ENCODE data around the gene SLC2A10. TPM values are rescaled to one million over a fixed set of nuclear protein-coding genes. Genes with fewer than 3 reads are reported as not detected.

SLC2A10 gene
- total RNA-seq, 1 donor from 2014 or later, result 25.9 TPM

GRCh38 chr20:46682063-46682821, 27.2 kb upstream of the SLC2A10 start:
- DNase-seq (ENCODE audit: low spot score), result no peak

GRCh38 chr20:46683011-46683667, 26.3 kb upstream of the SLC2A10 start:
- no peak for DNase-seq (ENCODE audit: low spot score)

DNA sequence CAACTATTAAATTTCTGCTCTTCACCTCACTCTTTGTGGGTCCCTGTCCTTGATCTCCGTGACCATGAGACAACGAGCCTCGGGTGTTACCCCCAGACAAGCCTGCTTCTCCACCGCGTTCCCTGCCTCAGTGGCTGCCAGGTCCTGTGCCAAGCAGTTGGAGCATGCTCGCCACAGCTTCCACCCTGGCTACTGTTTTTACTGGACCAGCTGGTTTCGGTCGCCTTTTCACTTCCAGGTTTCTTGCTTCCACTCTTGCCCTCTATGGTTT, 25.8 kb upstream of the SLC2A10 start:
- no peak for DNase-seq (ENCODE audit: low spot score)

DNA sequence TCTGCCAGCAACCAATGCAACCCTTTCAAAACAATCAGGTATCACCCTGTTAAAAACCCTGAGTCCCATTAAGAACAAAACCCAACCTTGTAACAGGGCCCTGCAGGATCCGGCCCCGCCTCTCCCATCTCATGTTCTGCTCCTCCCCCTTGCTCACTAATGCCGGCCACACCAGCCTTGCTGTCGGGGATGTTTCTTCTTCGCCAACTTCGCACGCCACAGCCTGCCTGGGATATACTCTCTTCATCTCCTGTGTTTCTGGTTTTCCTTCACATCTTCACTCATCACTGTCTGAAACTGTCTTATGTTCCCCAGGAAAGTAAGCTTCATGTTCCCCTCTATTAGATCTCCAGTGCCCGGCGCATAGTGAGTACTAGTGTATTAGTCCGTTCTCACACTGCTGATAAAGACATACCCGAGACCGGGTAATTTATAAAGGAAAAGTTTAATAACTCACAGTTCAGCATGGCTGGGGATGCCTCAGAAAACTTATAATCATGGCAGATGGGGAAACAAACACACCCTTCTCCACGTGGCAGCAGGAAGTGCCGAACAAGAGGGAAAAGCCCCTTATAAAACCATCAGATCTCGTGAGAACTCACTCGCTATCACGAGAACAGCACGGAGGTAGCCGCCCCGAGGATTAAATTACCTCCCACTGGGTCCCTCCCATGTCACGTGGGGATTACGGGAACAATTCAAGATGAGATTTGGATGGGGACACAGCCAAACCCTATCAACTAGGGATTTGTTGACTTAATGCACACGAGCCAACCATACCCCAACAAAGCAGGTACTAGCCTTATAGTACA, 25.3 kb upstream of the SLC2A10 start:
- DNase-seq (ENCODE audit: low spot score), result peak; percentile 68

GRCh38 chr20:46688151-46689081, 21.0 kb upstream of the SLC2A10 start:
- DNase-seq (ENCODE audit: low spot score), result no peak

DNA sequence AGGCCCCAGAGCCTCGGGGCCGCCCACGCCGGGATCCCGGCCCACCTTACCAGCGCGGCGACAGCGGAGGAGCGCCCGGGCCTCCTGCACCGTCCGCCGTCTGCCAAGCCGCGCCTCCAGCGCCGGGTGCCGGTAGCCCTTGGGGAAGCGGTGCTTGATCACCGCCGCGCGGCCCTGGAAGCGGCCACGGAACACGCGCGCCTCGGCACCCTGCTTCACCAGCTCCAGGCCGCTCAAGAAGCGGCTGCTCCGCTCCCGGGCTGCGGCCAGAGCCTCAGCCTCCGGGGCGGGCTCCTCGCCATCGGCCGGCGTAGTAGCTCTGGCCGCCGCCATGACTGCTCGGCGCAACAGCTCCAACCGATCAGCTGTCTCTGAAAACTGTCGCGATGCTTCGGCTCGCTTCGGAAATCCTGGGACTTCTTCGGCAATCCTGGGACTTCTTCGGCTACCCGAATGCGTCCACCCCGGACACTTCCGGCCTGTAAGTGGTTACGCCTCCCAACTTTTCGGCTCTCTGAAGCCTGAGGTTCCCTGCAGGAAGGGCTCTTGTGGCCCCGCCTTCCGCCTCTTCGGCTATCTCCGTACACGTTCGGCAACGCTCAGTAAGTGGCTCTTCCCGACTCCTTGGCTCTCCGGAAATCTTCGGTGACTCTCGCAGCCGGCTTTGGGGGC, 20.2 kb upstream of the SLC2A10 start, which contains the start of gene TP53RK:
TSS of gene TP53RK (minus strand) at position 363 of the 672 bp plus-strand sequence. CDS start at position 333, 30 bp downstream.
- peak; percentile 99 for DNase-seq (ENCODE audit: low spot score)

DNA sequence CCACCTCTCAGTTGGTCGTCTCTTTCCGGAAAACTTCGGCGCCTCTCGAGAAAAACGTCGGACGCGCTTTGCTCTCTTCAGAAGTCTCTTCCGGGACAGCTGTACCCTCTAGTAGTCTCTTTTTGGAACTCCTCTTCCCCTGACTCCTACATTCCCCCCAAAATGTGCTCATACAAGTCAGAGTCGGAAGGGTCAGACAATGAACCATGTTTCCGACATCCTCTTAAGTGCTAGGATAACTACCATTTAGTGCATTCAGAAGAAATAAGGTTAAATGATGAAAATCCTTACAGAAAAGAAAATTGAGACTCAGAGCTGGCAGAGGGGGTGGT, 19.7 kb upstream of the SLC2A10 start:
- no peak for DNase-seq (ENCODE audit: low spot score)

DNA sequence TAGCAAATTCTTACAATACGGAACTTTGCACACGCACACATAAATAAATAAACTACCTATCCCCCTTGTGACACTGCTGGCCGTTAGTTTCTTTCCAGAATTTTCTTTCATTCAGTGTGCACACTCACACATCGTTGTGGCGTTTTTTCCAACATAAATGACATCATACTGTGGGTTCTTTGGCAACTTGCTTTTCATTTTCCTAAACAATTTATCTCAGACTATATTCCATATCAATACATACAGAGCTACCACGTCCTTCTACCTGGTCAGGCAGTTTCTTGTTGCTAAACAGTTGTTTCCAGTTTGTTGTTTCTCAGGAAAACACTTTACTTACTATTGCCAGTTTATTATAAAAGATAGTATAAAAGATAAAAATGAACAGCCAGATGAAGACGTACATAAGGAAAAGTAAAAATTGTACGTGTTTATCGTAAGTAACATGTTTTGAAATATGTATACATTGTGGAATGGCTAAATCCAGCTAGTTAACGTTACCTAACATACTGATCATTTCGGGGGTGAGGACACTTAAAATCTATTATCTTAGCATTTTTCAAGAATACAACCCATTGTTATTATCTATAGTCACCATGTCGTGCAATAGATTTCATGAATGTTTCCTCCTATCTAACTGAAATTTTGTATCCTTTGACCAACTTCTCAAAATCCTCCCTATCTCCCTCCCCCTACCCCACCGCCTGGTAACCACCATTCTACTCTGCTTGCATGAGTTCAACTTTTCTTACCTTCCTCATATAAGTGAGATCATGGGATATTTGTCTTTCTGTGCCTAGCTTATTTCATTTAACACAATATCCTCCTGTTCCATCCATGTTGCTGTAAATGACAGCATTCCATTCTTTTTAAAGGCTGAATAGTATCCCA, 19.0 kb upstream of the SLC2A10 start:
- DNase-seq (ENCODE audit: low spot score), result no peak

DNA sequence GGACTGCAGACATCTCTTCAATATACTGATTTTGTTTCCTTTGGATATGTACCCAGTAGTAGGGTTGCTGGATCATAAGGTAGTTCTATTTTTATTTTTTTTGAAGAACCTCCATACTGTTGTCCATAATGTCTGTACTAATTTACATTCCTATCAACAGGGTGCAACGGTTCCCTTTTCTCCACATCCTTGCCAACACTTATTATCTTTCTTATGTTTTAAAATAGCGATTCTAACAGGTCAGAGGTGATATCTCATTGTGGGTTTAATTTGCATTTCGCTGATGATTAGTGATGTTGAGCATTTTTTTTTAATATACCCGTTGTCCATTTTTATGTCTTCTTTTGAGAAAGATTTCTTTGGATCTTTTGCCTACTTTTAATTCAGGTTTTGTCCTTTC, 18.3 kb upstream of the SLC2A10 start:
- no peak for DNase-seq (ENCODE audit: low spot score)

DNA sequence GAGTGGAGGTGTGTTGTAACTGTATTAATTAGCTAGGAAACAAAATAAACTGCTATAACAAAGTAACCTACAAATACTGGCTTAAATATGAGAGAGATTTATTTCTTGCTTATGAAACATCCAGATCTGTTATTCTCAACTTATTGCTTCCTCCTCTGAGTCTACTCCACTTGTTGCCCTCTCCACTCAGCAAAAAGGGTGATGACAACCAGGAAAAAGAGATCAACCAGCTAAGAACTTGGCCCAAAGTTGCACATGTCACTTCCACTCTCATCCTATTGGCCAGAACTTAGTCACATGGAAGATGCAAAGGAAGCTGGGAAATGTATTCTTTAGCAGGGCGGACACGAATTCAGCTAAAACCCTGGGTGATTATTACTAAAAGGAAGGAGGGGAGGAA, 15.0 kb upstream of the SLC2A10 start:
- no peak for DNase-seq (ENCODE audit: low spot score)

DNA sequence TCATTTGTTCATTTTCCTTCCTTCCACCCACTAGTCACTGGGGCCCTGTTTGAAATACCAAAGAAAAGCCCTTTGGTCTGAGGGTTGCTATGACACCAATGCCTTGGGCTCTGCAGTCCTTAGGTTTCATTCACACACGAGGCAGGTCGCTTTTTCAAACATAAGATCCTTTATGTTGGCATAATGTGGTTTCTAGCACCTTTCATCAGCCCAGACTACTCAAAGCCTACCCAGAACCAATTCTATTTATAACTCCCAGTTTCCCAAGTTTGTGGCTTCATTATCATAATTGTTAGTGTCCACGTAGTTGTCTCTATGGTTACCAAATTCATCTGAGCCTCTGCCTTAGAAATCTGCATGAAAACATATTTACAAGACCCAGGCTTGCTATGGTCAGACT, 13.6 kb upstream of the SLC2A10 start:
- DNase-seq (ENCODE audit: low spot score), result no peak

GRCh38 chr20:46696791-46697279, 12.6 kb upstream of the SLC2A10 start:
- no peak for DNase-seq (ENCODE audit: low spot score)

DNA sequence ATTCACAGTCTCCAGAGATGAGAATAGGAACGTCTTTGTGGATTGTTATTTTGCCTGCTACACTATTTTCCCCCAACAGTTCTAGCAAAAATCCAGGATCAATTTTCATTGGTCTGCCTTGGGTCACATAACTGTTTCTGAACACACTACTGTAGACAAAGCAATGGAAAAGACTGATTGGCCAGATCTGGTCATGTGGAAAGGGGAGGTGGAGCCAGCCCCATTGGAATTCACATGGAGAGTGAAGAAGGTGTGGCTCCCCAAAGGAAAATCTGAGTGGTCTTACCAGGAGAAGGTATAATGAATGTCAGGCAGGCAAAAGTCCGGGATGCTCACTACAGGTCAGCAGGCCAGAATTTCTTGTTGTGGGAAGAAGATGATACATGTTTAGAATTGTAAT, 10.7 kb upstream of the SLC2A10 start:
- DNase-seq (ENCODE audit: low spot score), result no peak

DNA sequence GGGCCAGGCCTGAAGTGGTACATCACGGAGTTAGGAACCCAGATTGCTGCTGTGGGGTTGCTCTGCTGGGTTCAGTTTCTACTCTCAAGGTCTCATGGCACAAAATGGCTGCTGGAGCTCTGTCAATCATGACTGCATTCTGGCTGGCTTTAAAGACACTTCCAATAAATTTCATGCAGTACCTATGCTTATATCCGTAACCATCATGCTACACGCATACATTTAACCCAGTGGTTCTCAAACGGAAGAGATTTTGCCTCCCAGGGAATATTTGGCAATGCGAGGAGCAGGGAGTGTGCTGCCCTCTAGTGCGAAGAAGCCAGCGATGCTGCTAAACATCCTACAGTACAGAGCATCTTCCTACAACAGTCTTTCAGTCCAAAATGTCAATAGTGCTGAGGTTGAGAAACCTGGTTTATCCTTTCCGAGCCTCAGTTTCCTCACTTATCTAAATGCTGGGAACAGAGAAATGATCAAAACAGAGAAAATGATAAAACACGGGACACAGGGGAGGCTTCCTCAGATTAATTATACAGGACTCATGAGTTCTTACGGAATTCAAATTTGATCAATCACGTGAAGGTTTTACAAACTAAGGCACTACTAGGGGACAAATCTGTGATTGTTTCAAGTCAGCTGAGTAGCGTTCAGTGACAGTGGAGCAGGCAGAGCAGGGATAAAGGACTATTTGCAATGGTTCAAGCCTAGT, 9.6 kb upstream of the SLC2A10 start:
- DNase-seq (ENCODE audit: low spot score), result no peak

DNA sequence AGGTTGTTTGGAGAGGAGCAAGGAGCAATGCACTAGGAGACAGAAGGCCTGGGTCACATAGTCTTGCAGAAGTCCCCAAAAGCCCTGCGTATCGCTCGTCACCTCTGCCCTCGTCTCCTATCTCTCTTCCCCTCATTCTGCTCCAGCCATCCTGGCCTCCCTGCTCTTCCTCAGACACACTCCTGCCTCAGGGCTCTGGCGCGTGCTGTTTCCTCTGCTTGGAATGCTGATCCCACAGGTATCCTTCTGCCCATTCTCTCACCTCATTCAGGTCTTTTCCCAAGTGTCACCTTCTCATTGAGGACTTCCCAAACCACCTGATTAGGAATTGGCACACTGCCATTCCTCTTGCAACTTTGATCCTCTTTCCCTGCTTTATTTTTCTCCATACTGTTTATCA, 9.0 kb upstream of the SLC2A10 start:
- no peak for DNase-seq (ENCODE audit: low spot score)

GRCh38 chr20:46701057-46701456, 8.4 kb upstream of the SLC2A10 start:
- no peak for DNase-seq (ENCODE audit: low spot score)

DNA sequence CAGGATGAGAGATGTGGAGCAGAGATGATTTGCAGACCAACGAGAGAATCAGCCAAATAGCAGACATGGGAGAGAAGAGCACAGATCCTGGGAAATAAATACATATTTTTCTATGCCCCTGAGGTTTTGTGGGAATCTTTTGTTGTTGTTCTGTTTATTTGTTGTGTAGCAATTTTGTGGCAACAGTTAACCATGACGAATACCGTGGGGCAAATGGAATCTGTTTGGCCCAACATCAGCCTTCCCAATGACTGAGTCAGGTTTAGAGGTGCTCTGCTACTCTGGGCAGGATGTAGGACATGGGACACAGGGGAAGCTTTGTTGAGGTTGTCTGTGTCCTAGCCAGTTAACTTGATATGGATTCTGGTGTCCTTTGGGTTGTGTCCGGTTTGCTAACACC, 7.9 kb upstream of the SLC2A10 start:
- DNase-seq (ENCODE audit: low spot score), result no peak

- no peak for DNase-seq (ENCODE audit: low spot score)
Measured at GRCh38 chr20:46701986-46702385, 7.5 kb upstream of the SLC2A10 start.

DNA sequence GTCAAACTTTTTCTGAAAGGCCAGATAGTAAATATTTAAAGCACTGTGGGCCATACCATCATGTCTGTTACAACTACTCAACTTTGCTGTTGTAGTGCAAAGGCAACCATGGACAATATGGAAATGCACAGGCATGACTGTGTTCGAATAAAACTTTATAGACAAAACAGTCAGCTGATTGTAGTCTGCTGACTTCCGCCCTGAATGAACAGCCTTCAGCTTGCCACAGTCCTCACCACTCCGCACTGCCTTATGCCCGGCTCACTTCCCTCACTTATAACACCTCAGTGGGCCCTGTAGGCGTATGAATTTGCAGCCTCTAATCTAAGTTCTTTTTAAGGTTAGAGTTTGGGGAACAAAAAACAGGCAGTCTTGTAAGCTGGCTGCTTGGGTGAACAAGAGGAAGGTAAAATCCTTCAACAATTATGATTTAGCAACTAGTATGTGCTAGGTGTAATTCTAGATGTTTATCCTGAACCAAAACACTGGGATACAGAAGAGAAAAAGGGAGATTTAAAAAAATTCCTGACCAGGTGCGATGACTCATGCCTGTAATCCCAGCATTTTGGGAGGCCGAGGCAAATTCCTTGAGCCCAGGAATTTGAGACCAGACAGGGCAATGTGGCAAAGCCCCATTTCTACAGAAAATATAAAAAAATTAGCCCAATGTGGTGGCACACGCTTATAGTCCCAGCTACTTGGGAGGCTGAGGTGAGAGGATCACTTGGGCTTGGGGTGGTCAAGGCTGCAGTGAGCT, 6.8 kb upstream of the SLC2A10 start:
- no peak for DNase-seq (ENCODE audit: low spot score)

Measured in ureter (tissue), 1 donor.